GM23338 (cell line): ENCODE data around the gene ECHDC3.

Source experiments
- EZH2phosphoT487 ChIP-seq: fragments of 200-600 bp; sonication (generic); IDR thresholded peaks from one replicate; pipeline ENCODE4 v1.8.1; 2018; ENCODE audit warnings: antibody characterized with exemption; ENCODE audit not compliant: unreplicated experiment
- TF ChIP-seq, protein P1 (sequence below), 2 experiments: fragments of 200-600 bp in 1 of 2; sonication (generic) in 1 of 2; conservative IDR thresholded peaks; 2 replicates each; pipeline versions ENCODE4 v1.5.1 to v1.6.1; 2016 to 2017; ENCODE audit warnings: antibody characterized with exemption in 2 of 2, low read depth in 2 of 2, mild to moderate bottlenecking in 2 of 2, moderate library complexity in 1 of 2

- TF ChIP-seq, protein P1, sequence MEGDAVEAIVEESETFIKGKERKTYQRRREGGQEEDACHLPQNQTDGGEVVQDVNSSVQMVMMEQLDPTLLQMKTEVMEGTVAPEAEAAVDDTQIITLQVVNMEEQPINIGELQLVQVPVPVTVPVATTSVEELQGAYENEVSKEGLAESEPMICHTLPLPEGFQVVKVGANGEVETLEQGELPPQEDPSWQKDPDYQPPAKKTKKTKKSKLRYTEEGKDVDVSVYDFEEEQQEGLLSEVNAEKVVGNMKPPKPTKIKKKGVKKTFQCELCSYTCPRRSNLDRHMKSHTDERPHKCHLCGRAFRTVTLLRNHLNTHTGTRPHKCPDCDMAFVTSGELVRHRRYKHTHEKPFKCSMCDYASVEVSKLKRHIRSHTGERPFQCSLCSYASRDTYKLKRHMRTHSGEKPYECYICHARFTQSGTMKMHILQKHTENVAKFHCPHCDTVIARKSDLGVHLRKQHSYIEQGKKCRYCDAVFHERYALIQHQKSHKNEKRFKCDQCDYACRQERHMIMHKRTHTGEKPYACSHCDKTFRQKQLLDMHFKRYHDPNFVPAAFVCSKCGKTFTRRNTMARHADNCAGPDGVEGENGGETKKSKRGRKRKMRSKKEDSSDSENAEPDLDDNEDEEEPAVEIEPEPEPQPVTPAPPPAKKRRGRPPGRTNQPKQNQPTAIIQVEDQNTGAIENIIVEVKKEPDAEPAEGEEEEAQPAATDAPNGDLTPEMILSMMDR (conservative IDR thresholded peaks at IDR 0.05; ENCODE audit: low read depth in 2 of 2): no peak
- TF ChIP-seq EZH2phosphoT487: no peak
Measured at GRCh38 chr10:11727563-11727962, 14.6 kb upstream of the ECHDC3 start.
